Progenitor cell of endocrine pancreas (in vitro differentiated cells): Measurements from ENCODE around the gene ENAH. TPM values are rescaled to one million over a fixed set of nuclear protein-coding genes. Genes with fewer than 3 reads are reported as not detected.
A peak's percentile ranks its signal among the peaks of the same experiment; 100 is the strongest.

Source experiments
- DNase-seq: peaks from one replicate; pipeline ENCODE4 v3.0.0; 2021; ENCODE audit warnings: low spot score; ENCODE audit not compliant: unreplicated experiment
- H3K27ac Mint-ChIP-seq: 2 replicates; pipeline ENCODE4 v1.8.0; 2021; ENCODE audit warnings: mild to moderate bottlenecking, moderate library complexity, mixed read lengths
- H3K27me3 Mint-ChIP-seq: 2 replicates; pipeline ENCODE4 v1.8.0; 2021; ENCODE audit warnings: mixed read lengths
- H3K36me3 Mint-ChIP-seq: 2 replicates; pipeline ENCODE4 v1.8.0; 2022; ENCODE audit warnings: mixed read lengths; ENCODE audit not compliant: insufficient read depth
- H3K4me1 Mint-ChIP-seq: 2 replicates; pipeline ENCODE4 v1.8.0; 2021; ENCODE audit warnings: low read depth, mixed read lengths
- H3K4me3 Mint-ChIP-seq: 2 replicates; pipeline ENCODE4 v1.8.0; 2021; ENCODE audit warnings: low read depth, mild to moderate bottlenecking, moderate library complexity, mixed read lengths
- H3K9me3 Mint-ChIP-seq: 2 replicates; pipeline ENCODE4 v1.8.0; 2021; ENCODE audit warnings: low read depth, mixed read lengths
- total RNA-seq: library from RNA; stranded (reverse); gene quantifications from 2 replicates; pipeline ENCODE4 v1.2.1, GENCODE V29; 2021
- TF ChIP-seq, protein P1 (sequence below): fragments of 200-600 bp; sonication (generic); IDR thresholded peaks from one replicate; pipeline ENCODE4 v1.5.0; 2021; ENCODE audit warnings: antibody characterized with exemption, mild to moderate bottlenecking; ENCODE audit not compliant: unreplicated experiment

Gene ENAH
- total RNA-seq, 1 donor from 2014 or later = 217 TPM

- TF ChIP-seq, protein P1, sequence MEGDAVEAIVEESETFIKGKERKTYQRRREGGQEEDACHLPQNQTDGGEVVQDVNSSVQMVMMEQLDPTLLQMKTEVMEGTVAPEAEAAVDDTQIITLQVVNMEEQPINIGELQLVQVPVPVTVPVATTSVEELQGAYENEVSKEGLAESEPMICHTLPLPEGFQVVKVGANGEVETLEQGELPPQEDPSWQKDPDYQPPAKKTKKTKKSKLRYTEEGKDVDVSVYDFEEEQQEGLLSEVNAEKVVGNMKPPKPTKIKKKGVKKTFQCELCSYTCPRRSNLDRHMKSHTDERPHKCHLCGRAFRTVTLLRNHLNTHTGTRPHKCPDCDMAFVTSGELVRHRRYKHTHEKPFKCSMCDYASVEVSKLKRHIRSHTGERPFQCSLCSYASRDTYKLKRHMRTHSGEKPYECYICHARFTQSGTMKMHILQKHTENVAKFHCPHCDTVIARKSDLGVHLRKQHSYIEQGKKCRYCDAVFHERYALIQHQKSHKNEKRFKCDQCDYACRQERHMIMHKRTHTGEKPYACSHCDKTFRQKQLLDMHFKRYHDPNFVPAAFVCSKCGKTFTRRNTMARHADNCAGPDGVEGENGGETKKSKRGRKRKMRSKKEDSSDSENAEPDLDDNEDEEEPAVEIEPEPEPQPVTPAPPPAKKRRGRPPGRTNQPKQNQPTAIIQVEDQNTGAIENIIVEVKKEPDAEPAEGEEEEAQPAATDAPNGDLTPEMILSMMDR = no peak
- Mint-ChIP-seq H3K36me3 (peaks cover 17% of the 10 kb centered on the region), H3K9me3 (no peaks in the 10 kb centered on the region), H3K27ac (peak overlapping the region; percentile 0), H3K4me1 (peaks cover 8% of the 10 kb centered on the region), H3K27me3 (no peaks in the 10 kb centered on the region), H3K4me3 (no peak overlapping the region)
- DNase-seq = no peak
These were observed 143.2 kb downstream of the ENAH start for GRCh38 chr1:225509770-225510169.

- H3K36me3 Mint-ChIP-seq = peaks cover 17% of the 10 kb centered on the region
These were observed 143.6 kb downstream of the ENAH start for GRCh38 chr1:225509376-225509707.

DNA sequence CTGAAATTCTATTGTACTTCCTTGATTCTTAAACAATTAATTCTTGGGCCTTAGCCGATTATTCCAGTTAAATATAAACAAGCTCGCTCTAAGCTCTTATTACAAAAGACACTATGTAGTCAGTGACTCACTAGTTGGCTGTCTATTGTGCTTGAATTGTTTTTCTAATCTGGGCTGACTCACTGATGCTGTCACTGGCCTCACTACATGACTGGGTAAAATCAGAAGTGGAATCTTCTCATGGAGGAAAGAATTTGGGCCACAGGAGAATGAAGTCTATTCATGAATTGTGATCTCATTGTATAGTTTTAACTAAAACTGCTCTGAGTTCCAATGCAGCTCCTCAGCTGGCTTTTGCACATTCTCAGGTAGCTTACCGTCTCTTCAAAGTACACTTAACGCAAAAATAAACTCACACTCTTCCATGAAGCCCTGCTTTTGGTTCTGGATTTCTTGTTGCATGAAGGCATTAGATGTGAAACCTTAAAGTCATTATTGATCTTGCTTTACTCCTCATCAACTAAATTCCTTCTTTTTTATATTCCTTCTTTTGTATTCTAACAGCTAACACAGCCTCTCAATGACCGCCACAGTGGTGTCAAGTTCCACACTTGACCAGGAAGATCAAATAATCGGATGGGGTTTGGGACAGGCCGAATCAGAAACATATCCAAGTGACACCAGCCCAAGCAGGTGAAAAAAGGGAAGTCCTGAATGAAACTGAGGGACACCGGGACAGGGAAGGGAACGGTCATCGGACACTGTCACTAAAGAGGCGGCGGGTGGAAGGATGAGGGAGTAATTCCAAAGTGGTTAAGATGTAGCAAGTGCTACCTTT is 144.2 kb downstream of the ENAH start:
- Mint-ChIP-seq H3K4me1 (peaks cover 8% of the 10 kb centered on the region), H3K36me3 (peaks cover 16% of the 10 kb centered on the region), H3K4me3 (no peak overlapping the region), H3K27ac (peak overlapping the region; percentile 86), H3K27me3 (no peaks in the 10 kb centered on the region), H3K9me3 (no peaks in the 10 kb centered on the region)
- DNase-seq = no peak
- TF ChIP-seq, protein P1 = no peak

More at GRCh38 chr1:225509376-225509707, 143.6 kb downstream of the ENAH start:
- H3K27me3 Mint-ChIP-seq = no peaks in the 10 kb centered on the region
- H3K4me1 Mint-ChIP-seq = peaks cover 8% of the 10 kb centered on the region
- DNase-seq = no peak
- TF ChIP-seq, protein P1 = no peak
- no peaks in the 10 kb centered on the region for H3K9me3 Mint-ChIP-seq
- no peak overlapping the region for H3K4me3 Mint-ChIP-seq
- peak overlapping the region; percentile 0 for H3K27ac Mint-ChIP-seq

GRCh38 chr1:225506727-225507126 is 146.2 kb downstream of the ENAH start:
- no peak for DNase-seq
- Mint-ChIP-seq H3K4me3 (no peak overlapping the region), H3K9me3 (no peaks in the 10 kb centered on the region), H3K36me3 (peaks cover 9% of the 10 kb centered on the region), H3K27ac (no peak overlapping the region), H3K27me3 (no peaks in the 10 kb centered on the region), H3K4me1 (peaks cover 8% of the 10 kb centered on the region)
- TF ChIP-seq, protein P1 = no peak

- H3K27me3 Mint-ChIP-seq = no peaks in the 10 kb centered on the region
- no peaks in the 10 kb centered on the region for H3K9me3 Mint-ChIP-seq
- no peak for DNase-seq
- H3K36me3 Mint-ChIP-seq = peaks cover 17% of the 10 kb centered on the region
- H3K4me3 Mint-ChIP-seq = no peak overlapping the region
- TF ChIP-seq, protein P1 = no peak
- no peak overlapping the region for H3K27ac Mint-ChIP-seq
- peaks cover 8% of the 10 kb centered on the region for H3K4me1 Mint-ChIP-seq
These were observed 148.1 kb downstream of the ENAH start for GRCh38 chr1:225504776-225505175.
